GM19023 (cell line): ENCODE measurements around the gene BIN1.

Experiments
- ATAC-seq: cut with Tn5 transposase; IDR thresholded peaks from one replicate; pipeline ENCODE4 v1.9.1; 2021; ENCODE audit warnings: mild to moderate bottlenecking, moderate library complexity; ENCODE audit not compliant: unreplicated experiment

The BIN1 gene

DNA sequence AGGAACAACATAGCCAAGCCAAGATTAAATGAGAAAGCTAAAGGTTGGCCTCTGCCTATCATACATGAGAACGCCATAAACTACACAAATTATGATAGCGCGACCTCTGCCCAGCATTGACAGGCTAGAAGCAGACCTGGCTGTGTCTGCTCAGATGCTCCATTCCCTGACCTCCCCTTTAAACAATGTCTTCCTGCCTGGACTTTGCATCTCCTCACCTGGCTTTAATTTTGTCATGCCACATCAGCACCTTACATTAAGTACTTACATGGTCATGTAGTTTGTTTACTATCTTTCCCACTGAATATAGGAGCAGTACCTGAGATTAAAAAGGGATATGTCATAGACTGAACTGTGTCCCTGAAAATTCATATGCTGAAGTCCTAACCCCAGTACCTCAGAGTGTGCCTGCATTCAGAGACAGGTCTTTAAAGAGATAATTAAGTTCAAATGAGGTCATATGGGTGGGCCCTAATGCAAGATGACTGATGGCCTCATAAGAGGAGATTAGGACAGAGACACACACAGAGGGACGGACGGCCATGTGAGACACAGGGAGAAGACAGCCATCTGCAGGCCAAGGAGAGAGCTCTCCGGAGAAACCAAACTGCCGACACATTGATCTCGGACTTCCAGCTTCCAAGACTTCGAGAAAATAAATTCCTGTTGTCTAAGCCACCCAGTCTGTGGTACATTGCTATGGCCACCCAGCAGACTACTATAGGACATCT lies 103.7 kb downstream of the BIN1 start:
- no peak for ATAC-seq

DNA sequence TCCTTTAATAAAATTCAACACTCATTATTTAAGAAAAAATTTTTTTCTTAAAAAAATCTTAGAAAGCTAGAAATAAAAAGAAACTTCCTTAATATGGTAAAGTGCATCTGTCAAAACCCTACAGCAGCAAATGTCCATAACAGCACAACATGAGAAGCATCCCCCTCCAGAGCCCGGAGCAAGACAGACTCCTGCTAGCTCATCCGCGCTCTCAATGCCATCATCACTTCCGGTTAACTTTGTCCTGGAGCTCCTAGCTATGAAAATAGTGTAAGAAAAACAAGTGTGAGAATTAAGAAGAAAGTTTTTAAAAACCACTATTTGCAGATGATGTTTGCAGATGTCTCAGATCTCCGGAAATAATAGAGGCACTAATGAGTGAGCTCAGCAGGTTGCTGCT lies 105.2 kb downstream of the BIN1 start:
- ATAC-seq: no peak

DNA sequence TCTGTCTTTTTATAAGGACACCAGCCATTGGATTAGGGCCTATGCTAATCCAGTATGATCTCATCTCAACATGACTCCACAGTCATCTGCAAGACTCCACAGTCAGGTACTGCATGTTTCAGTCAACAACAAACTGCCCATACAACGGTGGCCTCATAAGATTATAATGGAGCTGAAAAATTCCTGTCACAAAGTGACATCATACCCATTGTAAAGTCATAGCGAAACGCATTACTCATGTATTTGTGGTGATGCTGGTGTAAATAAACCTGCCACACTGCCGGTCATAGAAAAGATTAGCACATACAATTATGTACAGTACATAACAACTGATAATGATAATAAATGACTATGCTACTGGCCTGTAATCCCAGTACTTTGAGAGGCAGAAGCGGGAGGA lies 106.0 kb downstream of the BIN1 start:
- ATAC-seq: no peak

DNA sequence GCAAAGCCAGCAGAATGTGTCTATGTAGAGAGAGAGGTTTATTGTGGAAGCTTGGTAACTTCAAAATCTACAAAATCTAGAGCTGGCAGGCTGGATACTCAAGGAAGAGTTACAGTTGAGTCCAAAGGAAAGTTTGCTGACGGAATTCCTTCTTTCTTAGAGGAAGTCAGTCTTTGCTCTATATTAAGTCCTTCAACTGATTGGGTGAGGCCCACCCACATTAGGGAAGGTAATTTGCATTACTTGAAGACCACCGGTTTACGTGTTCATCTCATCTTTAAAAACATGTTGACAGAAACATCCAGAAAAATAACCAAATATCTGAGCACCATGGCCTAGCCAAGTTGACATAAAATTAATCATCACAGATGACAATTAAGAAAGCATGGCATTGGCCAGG lies 106.8 kb downstream of the BIN1 start:
- no peak for ATAC-seq

DNA sequence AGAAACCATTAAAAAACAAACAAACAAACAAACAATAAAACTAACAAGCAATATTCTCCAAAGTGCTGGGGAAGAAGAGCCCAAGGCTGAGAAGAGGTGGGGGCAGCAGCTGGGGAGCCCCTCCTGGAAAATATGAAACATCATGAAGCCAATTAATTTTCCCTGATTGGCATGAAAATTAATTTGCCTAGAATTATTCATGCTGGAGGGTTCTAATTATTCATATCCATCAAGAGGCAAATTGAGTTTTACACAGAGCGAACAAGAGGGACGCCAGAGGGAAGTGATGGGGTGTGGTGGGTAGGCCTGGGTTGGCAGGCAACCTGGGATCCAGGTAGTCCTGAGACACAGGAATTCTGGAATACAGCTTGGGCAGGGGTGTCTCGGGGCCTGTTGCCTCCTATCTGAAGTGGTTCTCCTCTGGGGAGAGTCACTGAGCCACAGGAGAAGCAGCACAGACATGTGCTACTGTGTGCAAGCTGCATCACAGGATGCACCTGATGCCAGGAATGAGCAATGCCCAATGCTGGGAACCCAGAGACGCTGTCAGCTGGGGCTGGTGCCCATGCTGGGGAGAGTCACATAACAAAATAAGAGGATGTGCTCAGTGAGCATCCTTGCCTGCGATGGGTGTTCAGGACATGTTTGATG lies 107.7 kb downstream of the BIN1 start:
- no peak for ATAC-seq

DNA sequence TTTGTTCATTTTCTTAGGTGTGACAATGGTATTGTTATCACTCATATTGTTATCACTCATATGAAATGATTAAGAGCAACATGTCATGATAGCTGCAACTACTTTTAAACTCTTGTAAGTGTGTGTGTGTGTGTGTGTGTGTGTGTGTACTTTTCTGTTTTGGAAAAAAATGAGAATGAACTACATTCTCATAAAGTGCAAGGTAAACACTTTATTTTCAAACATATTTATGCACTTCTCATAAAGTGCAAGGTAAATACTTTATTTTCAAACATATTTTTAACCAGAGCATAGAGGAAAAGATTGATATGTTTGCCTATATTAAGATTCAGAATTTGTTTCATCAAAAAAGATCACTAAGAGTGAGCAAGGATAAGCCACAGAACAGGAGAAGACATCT lies 108.5 kb downstream of the BIN1 start:
- no peak for ATAC-seq
